T-helper 1 cell (primary cell): ENCODE data around the gene ITIH1.
"Not testable (repeated sequence)": the region's sequence is repeated elsewhere in the genome, so short reads cannot be mapped to it uniquely, and the experiment has no call there.

Source experiments
- DNase-seq, 5 donors: peaks; one replicate each; pipeline ENCODE4 v3.0.0-alpha.2; 2012 to 2020

The ITIH1 gene

DNA sequence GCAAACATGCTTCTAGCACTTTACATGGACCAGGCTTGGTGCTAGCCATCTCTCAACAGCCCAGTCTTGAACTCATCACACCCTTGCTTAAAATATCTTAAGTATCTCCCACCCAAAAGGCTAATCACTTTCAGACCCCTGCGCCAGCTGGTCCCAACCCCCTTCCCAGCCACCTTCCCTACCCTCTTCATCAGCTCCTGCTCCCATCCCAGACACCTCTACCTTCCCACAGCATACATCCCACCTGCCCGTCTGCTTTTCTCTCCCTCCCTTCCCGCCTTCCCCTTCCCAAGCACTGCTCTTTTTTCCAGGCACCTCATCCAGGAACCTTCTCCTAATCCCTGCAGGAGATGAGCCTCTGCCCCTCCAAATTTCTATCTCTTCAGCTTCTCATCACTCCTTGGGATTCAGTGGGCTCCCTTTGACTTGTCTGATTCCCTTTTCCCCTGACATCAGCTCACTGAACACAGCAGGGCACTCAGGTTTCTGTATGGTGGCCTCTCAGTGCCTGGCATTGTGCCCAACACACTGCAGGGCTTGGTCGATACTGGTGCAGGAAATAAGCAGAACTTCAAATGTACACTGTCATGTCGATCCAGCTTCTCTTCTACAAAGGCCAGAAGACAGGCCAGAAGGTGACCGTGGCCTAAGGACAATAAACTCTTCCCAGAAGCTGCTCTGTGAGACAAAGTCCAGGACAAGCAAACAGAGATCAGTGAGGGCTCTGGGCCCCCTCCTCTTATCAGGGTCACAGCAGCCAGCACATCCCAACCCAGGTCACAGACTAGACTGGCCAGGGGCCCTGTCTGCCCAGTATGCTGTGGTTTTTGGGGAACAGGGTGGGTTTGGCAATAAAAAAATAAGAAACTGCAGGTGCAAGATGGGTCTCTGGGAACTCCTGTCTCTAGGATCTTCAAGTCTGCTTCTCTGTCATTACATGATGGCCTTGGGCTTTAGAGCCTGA is 2.2 kb upstream of the ITIH1 start:
- no peak for DNase-seq

DNA sequence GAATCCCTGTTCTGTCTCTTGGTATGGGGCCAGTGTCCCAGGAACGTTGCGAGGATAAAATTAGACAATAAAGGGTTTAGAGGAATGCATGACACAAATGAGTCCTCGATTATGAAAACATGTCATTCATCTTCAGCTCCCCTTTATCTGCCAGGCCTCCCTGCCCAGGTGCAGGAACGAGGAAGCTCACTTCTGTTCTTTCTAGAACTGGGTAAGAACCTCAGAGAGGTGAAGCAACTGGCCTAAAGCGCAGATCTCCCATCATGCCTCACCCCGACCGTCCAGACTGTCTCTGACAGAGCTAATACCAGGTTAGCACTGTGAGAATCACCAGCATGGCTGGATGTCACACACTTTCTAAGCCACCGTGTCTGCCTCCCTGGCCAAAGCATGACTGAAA is 1.5 kb upstream of the ITIH1 start:
- DNase-seq = no peak

GRCh38 chr3:52776486-52776885 is 913 bp upstream of the ITIH1 start:
- DNase-seq = not testable (repeated sequence)

GRCh38 chr3:52777959-52778805 is 783 bp downstream of the ITIH1 start:
- no peak for DNase-seq

DNA sequence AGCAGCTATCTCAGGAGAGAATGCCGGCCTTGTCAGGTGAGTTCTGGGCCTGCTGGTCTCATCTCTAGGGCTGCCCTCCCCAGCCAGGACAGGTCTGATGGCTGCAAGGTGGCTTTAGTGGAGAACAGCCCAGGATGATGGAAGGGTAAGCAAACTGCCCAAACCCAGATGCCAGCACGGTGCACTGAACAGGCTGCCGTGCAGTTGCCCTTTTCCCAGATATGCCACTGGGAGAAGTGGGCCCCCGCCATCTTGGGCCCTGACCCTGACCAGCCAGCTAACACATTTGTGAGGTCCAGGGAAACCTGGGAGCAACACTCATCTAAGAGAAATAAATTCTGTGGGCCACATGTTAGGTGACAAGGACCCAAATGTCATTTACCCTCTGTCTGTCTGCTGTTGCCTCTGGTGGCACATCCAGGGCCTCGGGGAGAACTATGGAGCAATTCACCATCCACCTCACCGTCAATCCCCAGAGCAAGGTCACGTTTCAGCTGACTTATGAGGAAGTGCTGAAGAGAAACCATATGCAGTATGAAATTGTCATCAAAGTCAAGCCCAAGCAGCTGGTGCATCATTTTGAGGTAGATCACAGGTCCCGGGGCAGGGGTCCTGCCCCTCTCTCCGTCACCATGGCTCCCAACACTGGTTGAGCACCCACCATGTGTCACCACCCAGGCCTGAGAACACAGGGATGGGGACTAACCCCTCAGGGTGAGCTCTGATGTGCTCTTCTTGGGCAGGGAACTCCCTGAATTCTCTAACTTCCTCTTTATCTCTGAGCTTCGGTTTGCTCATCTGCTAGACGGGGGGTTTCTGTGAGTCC is 1.8 kb downstream of the ITIH1 start:
- no peak for DNase-seq

DNA sequence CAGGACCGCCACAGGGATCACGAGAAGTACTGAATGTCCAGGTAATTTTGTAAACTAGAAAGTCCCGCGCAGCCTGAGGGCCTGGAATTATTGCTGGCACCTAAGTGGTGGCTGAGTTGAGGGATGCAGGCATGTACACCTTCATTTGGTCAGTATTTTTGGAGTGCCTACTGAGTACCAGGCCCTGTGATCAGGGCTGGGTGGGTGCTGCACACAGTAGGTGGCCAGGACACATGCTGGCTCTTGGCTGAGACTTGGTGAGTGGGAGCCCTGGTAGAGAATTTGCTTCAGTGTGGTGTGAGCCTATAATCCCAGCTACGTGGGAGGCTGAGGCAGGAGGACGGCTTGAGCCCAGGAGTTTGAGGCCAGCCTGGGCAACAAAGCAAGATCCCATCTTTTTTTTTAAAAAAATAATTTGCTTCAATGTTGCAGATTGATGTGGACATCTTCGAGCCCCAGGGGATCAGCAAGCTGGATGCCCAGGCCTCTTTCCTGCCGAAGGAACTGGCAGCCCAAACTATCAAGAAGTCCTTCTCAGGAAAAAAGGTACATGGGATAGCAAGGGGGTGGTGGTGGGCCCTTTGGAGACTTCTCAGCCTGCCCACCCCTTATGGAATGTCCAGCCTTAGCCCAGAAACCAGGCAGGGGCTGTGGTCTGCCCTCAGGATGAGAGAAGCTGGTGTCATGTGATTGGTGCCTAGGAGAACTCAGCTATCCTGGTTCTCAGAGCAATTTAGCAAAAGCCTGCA is 2.6 kb downstream of the ITIH1 start:
- no peak for DNase-seq

- DNase-seq = no peak
Observed at GRCh38 chr3:52781741-52782140, 4.3 kb downstream of the ITIH1 start.

DNA sequence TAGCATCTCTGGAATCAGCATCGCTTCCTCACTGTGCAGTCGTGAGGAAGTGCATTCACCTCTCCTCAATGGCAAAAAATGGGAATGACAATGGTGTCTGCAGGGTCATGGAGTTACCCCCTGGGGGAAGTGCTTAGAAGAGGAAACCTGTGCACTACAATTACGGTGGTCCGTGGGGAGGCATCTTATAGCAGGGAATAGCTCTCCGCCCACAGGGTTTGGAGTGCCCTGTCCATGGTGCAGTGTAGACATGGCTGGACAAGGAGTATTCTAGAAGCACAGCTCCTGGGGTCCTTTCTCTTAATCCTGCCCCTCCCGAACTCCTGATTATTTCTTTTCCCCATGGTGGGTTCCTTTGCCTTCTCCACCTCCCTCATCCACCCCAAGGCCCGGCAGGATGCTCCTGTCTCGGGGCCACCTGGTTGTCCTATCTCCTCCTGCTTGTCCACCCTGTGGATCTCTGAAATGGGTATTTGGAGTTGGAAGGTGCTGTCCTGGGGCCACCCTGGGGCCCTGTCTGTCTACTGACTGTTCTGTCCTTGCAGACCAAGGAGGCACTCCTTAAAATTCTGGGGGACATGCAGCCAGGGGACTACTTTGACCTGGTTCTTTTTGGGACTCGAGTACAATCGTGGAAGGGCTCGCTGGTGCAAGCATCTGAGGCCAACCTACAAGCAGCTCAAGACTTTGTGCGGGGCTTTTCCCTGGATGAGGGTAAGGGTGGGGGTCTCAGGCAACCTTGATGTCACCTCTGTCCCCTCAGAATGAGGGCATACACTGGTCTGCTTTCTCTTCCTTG is 5.2 kb downstream of the ITIH1 start:
- DNase-seq = no peak

- DNase-seq = no peak
Observed at GRCh38 chr3:52783211-52783555, 5.8 kb downstream of the ITIH1 start.

GRCh38 chr3:52784021-52784621 is 6.7 kb downstream of the ITIH1 start:
- no peak for DNase-seq

GRCh38 chr3:52784931-52785590 is 7.7 kb downstream of the ITIH1 start:
- DNase-seq = no peak

DNA sequence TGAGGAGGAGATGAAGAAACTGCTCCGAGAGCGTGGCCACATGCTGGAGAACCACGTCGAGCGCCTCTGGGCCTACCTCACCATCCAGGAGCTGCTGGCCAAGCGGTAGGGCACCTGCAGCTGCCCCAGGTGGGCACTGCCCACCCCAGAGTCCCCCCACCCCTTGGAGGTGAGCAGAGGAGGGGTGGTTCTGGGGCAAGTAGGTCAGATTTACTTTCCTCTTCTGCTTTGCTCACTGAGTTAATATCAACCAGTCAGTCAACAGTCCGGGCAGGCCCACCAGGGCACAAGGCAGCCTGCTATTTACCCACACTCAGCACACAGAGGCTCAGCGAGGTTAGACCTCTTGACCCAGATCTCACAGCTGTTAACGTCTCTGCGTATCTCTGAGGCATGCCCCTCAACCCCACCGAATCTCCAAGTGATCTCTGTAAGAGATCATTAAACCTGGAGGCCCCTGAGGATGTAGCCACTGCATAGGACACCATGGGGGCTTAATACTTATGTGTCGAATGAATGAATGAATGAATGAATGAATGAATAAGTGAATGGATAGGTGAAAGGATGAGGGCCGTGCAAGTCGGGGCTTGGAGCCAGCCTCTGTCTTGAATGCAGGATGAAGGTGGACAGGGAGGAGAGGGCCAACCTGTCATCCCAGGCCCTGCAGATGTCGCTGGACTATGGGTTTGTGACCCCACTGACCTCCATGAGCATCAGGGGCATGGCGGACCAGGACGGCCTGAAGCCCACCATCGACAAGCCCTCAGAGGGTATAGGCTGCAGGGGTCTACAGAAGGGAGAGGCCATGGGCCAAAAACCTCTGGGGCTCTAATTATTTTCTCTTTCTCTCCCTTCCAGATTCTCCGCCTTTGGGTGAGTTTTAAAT is 9.2 kb downstream of the ITIH1 start:
- DNase-seq = no peak

DNA sequence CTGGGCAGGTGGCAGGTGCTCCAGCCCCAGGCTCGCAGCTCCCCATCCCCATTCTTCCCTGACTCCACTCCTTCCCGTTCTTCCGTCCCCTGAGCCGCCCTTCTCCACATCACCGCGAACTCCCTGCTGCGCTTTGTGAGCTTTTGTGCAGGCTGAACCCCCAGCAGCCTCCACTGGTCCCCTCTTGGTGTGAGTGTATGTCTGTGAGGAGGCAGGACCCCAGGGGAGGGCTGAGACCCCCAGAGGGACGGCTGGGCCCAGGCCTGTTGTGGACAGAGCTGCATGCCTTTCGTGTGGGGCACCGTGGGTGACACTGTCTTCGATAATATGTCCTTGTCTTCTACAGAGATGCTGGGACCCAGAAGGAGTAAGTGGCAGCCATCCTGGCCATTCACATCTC is 9.8 kb downstream of the ITIH1 start:
- DNase-seq = no peak

DNA sequence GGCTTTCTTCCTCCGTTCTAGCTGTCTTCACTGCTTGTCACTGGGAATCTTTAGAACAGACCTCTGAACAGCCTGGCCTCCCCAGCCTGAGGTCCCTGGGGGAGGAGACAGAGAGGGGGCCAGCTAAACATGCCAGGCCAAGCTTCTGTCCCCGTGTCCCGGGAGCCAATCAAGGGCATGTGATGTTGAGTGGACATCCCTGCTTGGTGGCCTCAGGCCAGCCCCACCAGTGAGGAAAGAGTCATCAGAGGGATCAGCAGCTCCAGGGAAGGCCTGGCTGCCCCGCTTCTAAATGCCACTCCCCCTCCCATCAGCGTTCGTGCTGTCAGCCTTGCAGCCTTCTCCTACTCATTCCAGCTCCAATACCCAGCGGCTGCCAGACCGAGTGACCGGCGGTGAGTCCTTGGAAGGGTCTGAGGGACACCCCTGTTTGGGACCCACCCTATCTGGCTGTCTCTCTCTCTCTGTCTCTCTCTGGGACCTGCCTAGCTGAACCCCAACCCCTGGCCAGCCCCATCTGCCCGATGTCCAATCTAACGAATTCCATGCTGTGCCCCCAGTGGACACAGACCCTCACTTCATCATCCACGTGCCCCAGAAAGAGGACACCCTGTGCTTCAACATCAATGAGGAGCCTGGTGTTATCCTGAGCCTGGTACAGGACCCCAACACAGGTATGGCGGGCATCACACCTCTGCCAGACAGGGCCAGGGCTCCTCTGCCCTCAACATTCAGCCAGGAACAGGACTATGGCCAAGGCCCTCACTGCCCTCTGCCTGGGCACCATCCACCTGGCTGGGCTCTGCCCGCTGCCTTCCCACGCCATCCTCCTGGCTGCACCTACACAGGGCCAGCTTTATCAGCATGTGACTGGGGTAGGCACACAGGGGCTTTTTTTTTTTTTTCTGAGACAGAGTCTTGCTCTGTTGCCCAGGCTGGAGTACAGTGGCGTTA is 10.6 kb downstream of the ITIH1 start:
- DNase-seq = no peak

GRCh38 chr3:52788890-52789745 is 11.7 kb downstream of the ITIH1 start:
- no peak for DNase-seq

DNA sequence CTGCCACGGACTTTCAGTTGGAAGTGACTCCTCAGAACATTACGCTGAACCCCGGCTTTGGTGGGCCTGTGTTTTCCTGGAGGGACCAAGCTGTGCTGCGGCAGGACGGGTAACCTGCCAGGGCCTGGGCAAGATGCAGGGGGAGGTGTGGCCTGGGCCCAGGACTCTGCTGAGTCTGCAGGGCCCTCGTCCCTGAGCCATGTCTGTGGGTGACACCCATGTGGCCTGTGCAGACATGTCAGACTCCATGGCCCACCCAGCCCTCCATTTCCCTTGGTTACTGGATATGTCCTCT is 12.3 kb downstream of the ITIH1 start:
- DNase-seq = no peak

DNA sequence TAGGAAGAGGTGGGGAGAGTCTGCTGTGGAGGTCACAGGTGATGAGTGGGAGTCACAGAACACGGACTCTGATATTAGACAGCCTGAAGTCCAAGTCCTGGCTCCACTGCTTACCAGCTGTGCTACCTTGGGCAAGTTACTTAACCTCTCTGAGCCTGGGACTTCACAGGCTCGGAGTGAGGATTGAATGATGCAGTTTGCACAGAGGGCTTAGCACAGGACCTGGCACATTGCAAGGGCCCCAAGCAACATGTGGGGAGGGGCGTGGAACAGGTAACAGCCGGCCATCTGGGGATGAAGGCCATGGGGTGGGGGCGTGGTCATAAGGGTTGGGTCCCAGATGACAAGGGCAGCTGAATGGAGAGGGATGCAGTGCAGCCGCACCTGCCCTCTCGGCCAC is 12.9 kb downstream of the ITIH1 start:
- no peak for DNase-seq
